ENCODE results near the gene KLHL28.

GRCh38 chr14:44941591-44941990 is 20.2 kb downstream of the KLHL28 start:
- TF ChIP-seq EZH2 (IDR thresholded peaks at IDR 0.05) = no peak
- no peak for TF ChIP-seq POLR2AphosphoS5 (IDR thresholded peaks at IDR 0.05; ENCODE audit: borderline replicate concordance, low read depth, low read length)
- no peak for TF ChIP-seq FOXP2 (optimal IDR thresholded peaks at IDR 0.05; ENCODE audit: control extremely low read depth, extremely low read length, insufficient read depth)

Data from SK-N-MC (cell line).